Small intestine (tissue), 4 donors: ENCODE measurements around the gene ATP2B1. TPM values are rescaled to one million over a fixed set of nuclear protein-coding genes. Genes with fewer than 3 reads are reported as not detected.

ENCODE experiments used
- polyA plus RNA-seq, 4 donors: library from polyadenylated mRNA; stranded (reverse) in 3 of 4; unstranded in 1 of 4; fragments of 200-250 nt in 3 of 4; fragments of 120-200 nt in 1 of 4; gene quantifications; one replicate each; pipeline versions ENCODE4 v1.2.1 to v1.2.3, GENCODE V29; 2013
- donor health status: healthy with polysubstance abuse.
- donor health status: Bipolar disorder and iron deficiency.
- donor health status: healthy.

ATP2B1 gene
- polyA plus RNA-seq, 4 donors, result 13.2 to 76.2 (median 17.9) TPM

Other genes with a start within 250 kb of the ATP2B1 start
- 10 to 100 TPM in 2 of 4 donors, 1 to 10 TPM in 2; 3.2 to 46.6 (median 10.9) TPM for gene GALNT4, start 184.0 kb downstream of the ATP2B1 start, polyA plus RNA-seq
- 10 to 100 TPM; 14.1 to 20.7 (median 16.3) TPM for gene POC1B, start 182.8 kb downstream of the ATP2B1 start, polyA plus RNA-seq